HG03354 (cell line): Measurements from ENCODE around the gene ARPC4.
"Not testable (repeated sequence)": the region's sequence is repeated elsewhere in the genome, so short reads cannot be mapped to it uniquely, and the experiment has no call there.

Experiments used
- ATAC-seq: cut with Tn5 transposase; IDR thresholded peaks from one replicate; pipeline ENCODE4 v1.9.1; 2021; ENCODE audit warnings: mild to moderate bottlenecking; ENCODE audit not compliant: unreplicated experiment, poor library complexity, severe bottlenecking

The ARPC4 gene

DNA sequence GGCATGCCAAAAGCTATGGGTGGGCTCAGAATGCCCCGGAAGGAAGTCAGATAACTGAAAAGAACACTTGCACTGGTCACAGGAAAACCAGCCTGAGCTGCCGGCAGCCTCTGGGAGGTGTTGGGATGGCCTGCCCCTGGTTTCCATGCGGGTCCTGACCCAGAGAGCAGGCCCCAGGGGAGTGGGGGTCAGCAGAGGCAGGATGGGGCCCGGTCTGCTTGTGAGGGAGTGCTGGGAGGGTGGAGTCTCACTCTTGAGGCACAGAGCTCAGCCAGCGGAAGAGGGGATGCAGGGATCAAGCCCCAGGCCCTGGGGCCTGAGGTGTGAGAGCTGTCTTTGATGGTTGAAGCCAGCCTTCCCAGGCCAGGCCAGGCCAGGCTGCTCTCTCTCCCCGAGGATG lies 53.3 kb downstream of the ARPC4 start:
- no peak for ATAC-seq

DNA sequence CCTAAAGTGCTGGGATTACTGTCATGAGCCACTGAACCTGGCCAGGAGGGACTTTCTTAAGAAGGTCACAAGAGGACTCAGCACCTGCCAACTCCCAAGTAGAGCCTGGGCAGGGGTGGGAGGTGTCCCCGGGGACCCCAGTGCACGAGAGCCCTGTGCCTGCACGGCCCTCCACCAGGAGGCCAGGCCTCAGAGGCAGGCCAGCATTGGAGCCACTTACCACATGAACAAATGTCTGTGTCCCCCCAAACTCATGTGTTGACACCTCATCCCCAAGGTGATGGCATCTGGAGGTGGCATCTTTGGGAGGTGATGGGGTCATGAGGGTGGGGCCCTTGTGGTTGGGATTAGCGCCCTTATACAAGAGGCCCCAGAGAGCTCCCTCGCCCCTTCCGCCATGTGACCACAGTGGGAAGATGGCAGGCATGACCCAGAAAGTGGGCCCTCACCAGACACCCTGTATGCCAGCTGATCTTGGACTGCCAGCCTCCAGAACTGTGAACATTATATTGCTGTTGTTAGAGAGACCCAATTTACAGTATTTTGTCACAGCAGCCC lies 54.1 kb downstream of the ARPC4 start:
- ATAC-seq = no peak

DNA sequence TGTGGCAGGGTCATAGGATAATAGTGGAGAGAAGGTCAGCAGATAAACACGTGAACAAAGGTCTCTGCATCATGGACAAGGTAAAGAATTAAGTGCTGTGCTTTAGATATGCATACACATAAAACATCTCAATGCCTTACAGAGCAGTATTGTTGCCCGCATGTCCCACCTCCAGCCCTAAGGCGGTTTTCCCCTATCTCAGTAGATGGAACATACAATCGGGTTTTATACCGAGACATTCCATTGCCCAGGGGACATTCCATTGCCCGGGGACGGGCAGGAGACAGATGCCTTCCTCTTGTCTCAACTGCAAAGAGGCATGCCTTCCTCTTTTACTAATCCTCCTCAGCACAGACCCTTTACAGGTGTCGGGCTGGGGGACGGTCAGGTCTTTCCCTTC lies 55.0 kb downstream of the ARPC4 start:
- ATAC-seq = not testable (repeated sequence)

DNA sequence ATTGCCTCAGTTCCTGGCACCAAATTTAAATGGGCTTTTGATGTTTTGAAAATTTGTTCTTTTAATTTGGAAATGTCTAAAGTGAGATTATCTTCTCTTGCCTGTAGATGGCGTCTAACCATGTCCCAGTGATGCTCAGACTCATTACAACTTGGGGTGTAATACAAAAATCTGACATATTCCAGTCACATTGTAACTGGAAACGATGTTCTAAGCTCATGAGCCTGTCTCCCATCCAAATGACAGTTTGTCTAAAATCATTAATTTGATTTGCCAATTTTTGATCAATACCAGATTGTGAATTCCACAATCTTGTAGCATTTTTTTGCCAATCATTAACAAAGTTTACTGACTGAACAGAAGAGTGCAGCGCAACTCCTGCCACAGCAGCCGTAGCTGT lies 56.0 kb downstream of the ARPC4 start:
- not testable (repeated sequence) for ATAC-seq

DNA sequence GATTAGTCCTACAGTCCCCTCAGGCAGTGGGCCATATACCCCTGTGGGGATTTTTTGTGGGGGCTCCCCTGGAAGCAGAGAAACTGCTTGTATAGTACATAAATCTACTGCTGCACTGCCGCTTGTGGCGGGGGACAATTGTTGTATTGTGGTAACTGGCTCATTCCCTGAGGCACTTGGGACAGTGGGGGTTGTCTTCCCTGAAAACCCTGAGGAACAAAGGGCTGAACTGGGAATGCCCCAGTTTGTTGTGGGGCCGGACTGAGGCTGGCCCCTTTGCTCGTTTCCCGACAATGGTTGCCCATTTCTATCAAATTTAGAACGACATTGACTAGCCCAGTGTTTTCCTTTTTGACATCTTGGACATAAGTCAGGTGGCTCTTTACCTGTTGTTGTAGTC lies 58.5 kb downstream of the ARPC4 start:
- not testable (repeated sequence) for ATAC-seq

DNA sequence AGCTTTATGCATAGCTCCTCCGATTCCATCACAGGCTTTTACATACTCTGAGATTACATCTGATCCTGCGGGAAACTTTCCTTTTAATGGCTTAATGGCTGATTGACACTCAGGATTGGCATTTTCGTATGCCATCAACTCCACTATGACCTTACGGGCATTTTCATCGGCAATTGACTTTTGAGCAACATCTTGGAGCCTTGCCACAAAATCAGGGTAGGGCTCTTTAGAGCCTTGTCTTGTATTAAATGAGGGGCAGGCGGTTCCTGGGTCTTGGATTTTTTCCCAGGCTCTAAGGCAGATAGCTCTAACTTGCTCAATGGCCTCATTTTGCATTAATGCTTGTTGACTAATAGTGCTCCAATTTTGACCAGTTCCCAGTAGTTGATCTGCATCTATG lies 59.0 kb downstream of the ARPC4 start:
- not testable (repeated sequence) for ATAC-seq

DNA sequence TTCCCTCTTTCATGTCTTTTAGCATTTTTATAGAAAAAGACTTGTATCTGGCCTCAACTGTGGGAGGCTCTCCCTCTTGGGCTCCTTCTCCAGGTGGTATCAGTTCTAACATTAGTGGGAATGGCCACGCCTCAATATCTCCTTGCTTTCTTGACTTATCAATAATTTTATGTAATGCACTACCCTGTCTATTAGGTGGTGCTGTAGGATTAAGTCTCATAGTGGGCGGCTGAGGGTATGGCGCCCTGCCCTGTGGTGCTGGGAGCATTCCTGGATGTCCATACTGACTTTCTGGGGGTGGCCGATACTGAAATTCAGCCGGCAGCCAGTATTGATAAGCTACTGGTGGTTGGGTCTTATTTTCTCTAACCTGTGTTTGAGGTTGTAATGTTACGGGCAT lies 59.6 kb downstream of the ARPC4 start:
- no peak for ATAC-seq

DNA sequence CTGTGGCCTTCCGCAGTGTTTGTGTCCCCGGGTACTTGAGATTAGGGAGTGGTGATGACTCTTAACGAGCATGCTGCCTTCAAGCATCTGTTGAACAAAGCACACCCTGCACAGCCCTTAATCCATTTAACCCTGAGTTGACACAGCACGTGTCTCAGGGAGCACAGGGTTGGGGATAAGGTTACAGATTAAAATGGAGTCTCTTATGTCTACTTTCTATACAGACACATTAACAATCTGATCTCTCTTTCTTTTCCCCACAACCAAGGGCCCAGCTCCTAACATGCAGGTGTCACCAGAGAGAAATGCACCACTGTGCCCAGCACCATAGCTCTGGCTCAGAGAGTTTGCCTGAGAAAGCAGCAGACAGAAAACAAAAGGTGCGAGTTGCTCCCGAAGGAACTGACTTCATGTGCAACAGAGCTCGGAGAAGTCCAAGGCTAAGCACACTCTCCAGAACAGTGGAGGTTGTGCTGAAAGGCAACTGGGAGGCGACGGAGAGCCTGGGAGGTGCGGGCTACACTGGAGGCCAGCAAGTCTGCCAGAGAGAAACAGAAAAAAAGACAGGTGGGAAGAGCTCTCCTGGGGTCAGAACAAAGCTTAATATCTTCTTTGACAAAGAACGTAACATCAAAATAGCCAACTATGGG lies 61.5 kb downstream of the ARPC4 start:
- not testable (repeated sequence) for ATAC-seq

DNA sequence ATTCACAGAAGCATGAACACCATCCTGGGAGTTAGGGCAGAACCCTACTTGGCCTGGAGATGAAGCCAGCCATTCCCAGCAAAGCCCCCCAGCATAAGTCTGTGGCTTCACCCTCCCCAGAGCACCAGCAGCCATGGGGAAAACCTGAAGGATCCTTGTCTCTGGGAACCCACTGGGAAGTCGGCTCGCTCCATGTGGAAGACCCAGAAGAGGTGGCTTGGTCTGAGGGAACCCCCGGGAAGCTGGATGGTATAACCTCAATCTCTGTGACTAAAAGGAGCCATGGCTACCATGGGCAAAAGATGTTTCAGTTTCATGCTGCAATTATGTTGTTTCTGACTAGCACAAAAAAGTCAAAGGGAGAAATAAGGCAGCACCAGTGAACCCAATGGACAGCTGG lies 62.7 kb downstream of the ARPC4 start:
- no peak for ATAC-seq
